Sigmoid colon (tissue), 4 donors: ENCODE measurements around the gene CACNA1C.

Source experiments
- CTCF ChIP-seq, 4 experiments: fragments of 450-650 bp in 3 of 4; fragments of 200-600 bp in 1 of 4; IDR thresholded peaks; one replicate each; pipeline ENCODE4 v1.5.1; 2016 to 2019; ENCODE audit warnings: antibody characterized with exemption in 4 of 4, mild to moderate bottlenecking in 3 of 4, moderate library complexity in 2 of 4
- EP300 ChIP-seq, 4 donors: sonication (generic); formaldehyde crosslinking; IDR thresholded peaks; one replicate each; pipeline ENCODE4 v1.6.1; 2017; ENCODE audit warnings: antibody characterized with exemption in 4 of 4
- POLR2A ChIP-seq, 2 donors: fragments of 450-650 bp; IDR thresholded peaks; one replicate each; pipeline ENCODE4 v1.6.1; 2016; ENCODE audit warnings: antibody characterized with exemption in 2 of 2, mild to moderate bottlenecking in 2 of 2, moderate library complexity in 2 of 2
- POLR2AphosphoS5 ChIP-seq, 4 donors: sonication (generic); formaldehyde crosslinking; IDR thresholded peaks; one replicate each; pipeline ENCODE4 v1.6.1; 2017; ENCODE audit warnings: antibody characterized with exemption in 4 of 4

DNA sequence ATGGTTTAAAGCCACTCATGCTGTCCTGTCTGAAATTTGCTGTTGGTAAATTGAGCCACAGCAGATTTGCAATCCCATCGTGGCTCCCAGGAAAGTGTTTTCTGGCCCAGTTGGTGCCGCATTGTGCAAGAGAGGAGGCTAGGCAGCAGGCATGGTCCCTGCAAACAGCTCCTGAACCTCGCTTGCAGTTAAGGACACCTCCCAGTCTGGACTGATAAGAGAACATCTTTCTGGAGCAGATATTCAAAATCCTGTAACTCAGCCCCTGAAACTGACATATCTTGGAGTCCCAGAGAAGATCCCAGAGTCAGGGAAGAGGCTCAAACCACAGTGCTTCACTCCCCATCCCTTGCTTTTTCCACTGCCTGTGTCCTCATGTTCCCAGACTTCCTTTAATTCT, 413.4 kb downstream of the CACNA1C start:
- TF ChIP-seq CTCF (IDR thresholded peaks at IDR 0.05) (no peak), POLR2AphosphoS5 (IDR thresholded peaks at IDR 0.05) (no peak), POLR2A (IDR thresholded peaks at IDR 0.05) (no peak), EP300 (IDR thresholded peaks at IDR 0.05) (no peak)
